GM12874 (cell line): ENCODE data around the gene EXOSC1.

Experiments used
- CTCF ChIP-seq: IDR thresholded peaks from 2 replicates; pipeline ENCODE4 v1.5.1; 2011; ENCODE audit warnings: low read depth, mild to moderate bottlenecking, control low read depth, low read length, moderate library complexity; ENCODE audit not compliant: insufficient read depth

EXOSC1 gene

GRCh38 chr10:97390091-97390490, 55.7 kb downstream of the EXOSC1 start:
- no peak for TF ChIP-seq CTCF

- no peak for TF ChIP-seq CTCF
Measured at GRCh38 chr10:97388152-97388551, 57.7 kb downstream of the EXOSC1 start.
